Gastrocnemius medialis (tissue), 4 donors: ENCODE results near the gene HOXD9. TPM values are rescaled to one million over a fixed set of nuclear protein-coding genes. Genes with fewer than 3 reads are reported as not detected.

Experiments used
- ATAC-seq, 2 donors: fragments of 150-250 bp; one replicate each; pipeline ENCODE4 v1.9.1; 2016
- DNase-seq, 2 donors: peaks; one replicate each; pipeline ENCODE4 v3.0.0-alpha.2; 2019
- H3K27ac ChIP-seq, 4 donors: fragments of 200-600 bp; sonication (generic); 1 replicate in 1 of 4; 2 replicates in 3 of 4; pipeline ENCODE4 v1.5.1; 2016 to 2018; ENCODE audit warnings: mild to moderate bottlenecking in 2 of 4, moderate library complexity in 1 of 4
- H3K27me3 ChIP-seq, 3 donors: fragments of 200-600 bp; sonication (generic) in 2 of 3; 1 replicate in 1 of 3; 2 replicates in 2 of 3; pipeline versions ENCODE4 v1.5.1 to v1.6.0; 2016 to 2019; ENCODE audit warnings: mild to moderate bottlenecking in 1 of 3, moderate library complexity in 1 of 3
- H3K36me3 ChIP-seq, 2 donors: fragments of 200-600 bp; sonication (generic) in 1 of 2; one replicate each; pipeline ENCODE4 v1.5.1; 2017 to 2018
- H3K4me1 ChIP-seq, 2 donors: fragments of 200-600 bp; sonication (generic) in 1 of 2; one replicate each; pipeline ENCODE4 v1.5.1; 2016 to 2017; ENCODE audit warnings: mild to moderate bottlenecking in 2 of 2
- H3K4me3 ChIP-seq, 4 donors: fragments of 200-600 bp; sonication (generic) in 3 of 4; 1 replicate in 1 of 4; 2 replicates in 3 of 4; pipeline ENCODE4 v1.5.1; 2016 to 2019; ENCODE audit warnings: mild to moderate bottlenecking in 2 of 4
- H3K9me3 ChIP-seq, 3 donors: fragments of 200-600 bp; sonication (generic) in 2 of 3; 1 replicate in 1 of 3; 2 replicates in 2 of 3; pipeline ENCODE4 v1.5.1; 2016 to 2019
- CTCF ChIP-seq, 5 experiments: fragments of 450-650 bp in 3 of 5; fragments of 200-600 bp in 2 of 5; sonication (generic) in 2 of 5; IDR thresholded peaks in 4 of 5; conservative IDR thresholded peaks in 1 of 5; 1 replicate in 4 of 5; 2 replicates in 1 of 5; pipeline ENCODE4 v1.5.1; 2016 to 2019; ENCODE audit warnings: antibody characterized with exemption in 5 of 5, mild to moderate bottlenecking in 3 of 5, moderate library complexity in 3 of 5
- POLR2A ChIP-seq, 2 donors: fragments of 450-650 bp; IDR thresholded peaks; one replicate each; pipeline ENCODE4 v1.6.1; 2017; ENCODE audit warnings: antibody characterized with exemption in 2 of 2, mild to moderate bottlenecking in 2 of 2, moderate library complexity in 2 of 2
- in situ Hi-C, 4 donors: fragments of 200-750 bp; cut with MboI; loops; one replicate each; pipeline versions ENCODE4 v1.15.0 to v1.8.0; 2017; ENCODE audit warnings: low sequenced_read_pairs in 4 of 4
- intact Hi-C: fragments of 100-400 bp; cut with DNase I; formaldehyde crosslinking; loops from one replicate; pipeline ENCODE4 v1.15.1; 2023; ENCODE audit warnings: low total_unique reads
- total RNA-seq, 4 donors: library from RNA; depleted of rRNA; stranded (reverse); fragments of >200 nt; gene quantifications; one replicate each; pipeline versions ENCODE4 v1.1.0 to v1.2.3, GENCODE V29; 2016

HOXD9 gene
- total RNA-seq, 4 donors from 2014 or later: 0.33 to 1.8 (median 0.78) TPM

- in situ Hi-C loops (loop anchor here in 3 of 4 donors (5.0 to 25.0 kb wide), 4 partner anchors 411 to 736 kb away; no protein-coding TSS in a partner anchor), intact Hi-C loops (loop anchor here (5.0 kb wide), 2 partner anchors 731 to 846 kb away; no protein-coding TSS in a partner anchor)
- Histone ChIP-seq H3K27ac (no peak overlapping the region), H3K36me3 (no peaks in the 10 kb centered on the region), H3K9me3 (no peaks in the 10 kb centered on the region), H3K27me3 (peaks cover 100% of the 10 kb centered on the region in 3 donors), H3K4me3 (peak overlapping the region in 3 of 4 donors; percentile 44 to 62 (median 46)), H3K4me1 (peaks cover 16 to 19% of the 10 kb centered on the region in 2 donors)
- TF ChIP-seq CTCF (IDR thresholded peaks at IDR 0.05 in 4 of 5, conservative IDR thresholded peaks at IDR 0.05 in 1 of 5) (peak in 1 of 5 experiments; percentile 9), POLR2A (IDR thresholded peaks at IDR 0.05) (no peak)
- no peak for DNase-seq
- ATAC-seq: no peak
These were observed 24.6 kb upstream of the HOXD9 start for GRCh38 chr2:176097820-176098365.

DNA sequence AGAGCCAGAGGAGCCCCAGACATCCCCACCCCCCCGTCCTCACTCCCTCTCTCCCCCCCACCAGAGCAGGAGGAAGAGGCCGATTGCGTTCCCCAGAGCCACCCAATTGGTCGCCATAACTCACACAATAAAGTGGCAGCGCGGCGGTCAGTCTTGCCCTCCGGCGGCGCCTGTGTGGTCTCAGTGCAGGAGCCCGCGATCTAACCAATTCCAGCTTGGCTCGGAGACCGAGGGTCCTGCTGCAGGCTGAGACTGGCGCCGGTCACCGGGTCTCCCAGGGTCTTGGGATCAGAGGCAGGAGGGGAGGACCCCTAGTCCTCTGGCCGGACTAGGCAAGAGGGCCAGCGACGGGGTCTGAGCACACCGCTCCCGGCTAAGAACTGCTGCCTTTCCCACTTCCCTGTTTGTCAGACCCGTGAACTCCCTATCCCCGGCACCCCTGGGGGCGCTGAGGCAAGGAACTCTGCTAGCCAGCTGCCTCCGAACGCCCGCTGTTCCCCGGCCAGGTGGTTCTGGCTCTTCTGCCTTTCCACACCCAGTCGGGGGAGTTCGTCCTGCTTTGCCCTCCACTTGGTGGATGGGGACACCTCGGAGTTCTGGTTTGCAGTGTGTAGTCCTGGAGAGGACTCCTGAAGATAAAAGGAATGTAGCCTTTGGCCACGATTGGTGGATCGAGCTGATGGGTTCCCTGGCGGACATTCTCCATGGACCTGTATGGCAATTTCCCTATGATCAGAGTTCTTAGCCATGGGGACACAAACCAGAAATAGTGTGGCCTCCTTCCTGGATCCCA lies 24.0 kb upstream of the HOXD9 start:
- Histone ChIP-seq H3K27ac (no peak overlapping the region), H3K27me3 (peaks cover 99 to 100% (median 100%) of the 10 kb centered on the region in 3 donors), H3K4me3 (no peak overlapping the region), H3K9me3 (no peaks in the 10 kb centered on the region), H3K36me3 (no peaks in the 10 kb centered on the region), H3K4me1 (peaks cover 16% of the 10 kb centered on the region in 2 donors)
- DNase-seq: no peak
- in situ Hi-C loops (loop anchor here in 3 of 4 donors (5.0 to 25.0 kb wide), 4 partner anchors 411 to 736 kb away; no protein-coding TSS in a partner anchor), intact Hi-C loops (loop anchor here (5.0 kb wide), 2 partner anchors 731 to 846 kb away; no protein-coding TSS in a partner anchor)
- ATAC-seq: no peak
- TF ChIP-seq POLR2A (IDR thresholded peaks at IDR 0.05) (no peak), CTCF (IDR thresholded peaks at IDR 0.05 in 4 of 5, conservative IDR thresholded peaks at IDR 0.05 in 1 of 5) (no peak)

- no peak for TF ChIP-seq POLR2A (IDR thresholded peaks at IDR 0.05)
- TF ChIP-seq CTCF (IDR thresholded peaks at IDR 0.05 in 4 of 5, conservative IDR thresholded peaks at IDR 0.05 in 1 of 5): no peak
- in situ Hi-C loops: loop anchor here in 3 of 4 donors (5.0 to 25.0 kb wide), 4 partner anchors 412 to 737 kb away; no protein-coding TSS in a partner anchor
- DNase-seq: no peak
- Histone ChIP-seq H3K27ac (no peak overlapping the region), H3K4me1 (peaks cover 19 to 20% of the 10 kb centered on the region in 2 donors), H3K9me3 (no peaks in the 10 kb centered on the region), H3K36me3 (no peaks in the 10 kb centered on the region), H3K4me3 (no peak overlapping the region), H3K27me3 (peaks cover 99 to 100% (median 100%) of the 10 kb centered on the region in 3 donors)
- intact Hi-C loops: loop anchor here (5.0 kb wide), 2 partner anchors 732 to 847 kb away; no protein-coding TSS in a partner anchor
- ATAC-seq: no peak
These were observed 23.3 kb upstream of the HOXD9 start for GRCh38 chr2:176099159-176099727.

DNA sequence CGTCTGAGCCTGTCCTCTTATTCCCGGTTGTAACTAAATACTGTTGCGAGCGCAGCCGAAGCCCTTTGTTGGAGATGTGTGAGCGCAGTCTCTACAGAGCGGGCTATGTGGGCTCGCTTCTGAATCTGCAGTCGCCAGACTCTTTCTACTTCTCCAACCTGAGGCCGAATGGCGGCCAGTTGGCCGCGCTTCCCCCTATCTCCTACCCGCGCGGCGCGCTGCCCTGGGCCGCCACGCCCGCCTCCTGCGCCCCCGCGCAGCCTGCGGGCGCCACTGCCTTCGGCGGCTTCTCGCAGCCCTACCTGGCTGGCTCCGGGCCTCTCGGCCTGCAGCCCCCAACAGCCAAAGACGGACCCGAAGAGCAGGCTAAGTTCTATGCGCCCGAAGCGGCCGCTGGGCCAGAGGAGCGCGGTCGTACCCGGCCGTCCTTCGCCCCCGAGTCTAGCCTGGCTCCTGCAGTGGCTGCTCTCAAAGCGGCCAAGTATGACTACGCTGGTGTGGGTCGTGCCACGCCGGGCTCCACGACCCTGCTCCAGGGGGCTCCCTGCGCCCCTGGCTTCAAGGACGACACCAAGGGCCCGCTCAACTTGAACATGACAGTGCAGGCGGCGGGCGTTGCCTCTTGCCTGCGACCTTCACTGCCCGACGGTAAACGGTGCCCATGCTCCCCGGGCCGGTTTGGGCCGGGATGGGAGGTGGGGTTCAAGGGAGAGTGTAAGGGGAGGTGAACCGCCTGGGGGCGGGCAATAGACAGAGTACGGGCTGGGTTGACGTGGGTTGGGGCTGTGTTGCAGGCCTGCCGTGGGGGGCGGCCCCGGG lies 22.6 kb upstream of the HOXD9 start, which contains the start of gene HOXD12:
Gene HOXD12 (plus strand): TSS at position 68 of the 819 bp plus-strand sequence. CDS start 7 bp downstream, at position 75.
- no peak within 1 kb of the TSS for H3K27ac ChIP-seq
- ATAC-seq: no peak
- H3K4me3 ChIP-seq: no peak within 1 kb of the TSS
- intact Hi-C loops (loop anchor here (5.0 kb wide), 2 partner anchors 733 to 848 kb away; no protein-coding TSS in a partner anchor), in situ Hi-C loops (loop anchor here in 3 of 4 donors (5.0 to 25.0 kb wide), 5 partner anchors 413 to 738 kb away; no protein-coding TSS in a partner anchor)
- H3K36me3 ChIP-seq: no peaks in the 10 kb centered on the region
- no peak for TF ChIP-seq CTCF (IDR thresholded peaks at IDR 0.05 in 4 of 5, conservative IDR thresholded peaks at IDR 0.05 in 1 of 5)
- TF ChIP-seq POLR2A (IDR thresholded peaks at IDR 0.05): no peak
- peaks cover 99 to 100% (median 100%) of the 10 kb centered on the region in 3 donors for H3K27me3 ChIP-seq
- no peaks in the 10 kb centered on the region for H3K9me3 ChIP-seq
- DNase-seq: no peak
- peaks cover 22 to 24% of the 10 kb centered on the region in 2 donors for H3K4me1 ChIP-seq
